WTC11 (cell line): ENCODE measurements around the gene SYT9.

Experiments used
- AR ChIP-seq: fragments of 250-450 bp; sonication (Bioruptor Pico); IDR thresholded peaks from 2 replicates; pipeline ENCODE4 v1.9.0; 2021; ENCODE audit warnings: mild to moderate bottlenecking
- ATF2 ChIP-seq: sonication (generic); formaldehyde crosslinking; IDR thresholded peaks from 2 replicates; pipeline ENCODE4 v1.8.1; 2022; ENCODE audit warnings: low read depth, missing genetic modification reagents, borderline replicate concordance
- ATF6 ChIP-seq: sonication (generic); formaldehyde crosslinking; IDR thresholded peaks from 2 replicates; pipeline ENCODE4 v1.8.1; 2023; ENCODE audit warnings: mild to moderate bottlenecking, missing genetic modification reagents
- CTCF ChIP-seq: fragments of 200-600 bp; IDR thresholded peaks from 2 replicates; pipeline ENCODE4 v1.8.0; 2022; ENCODE audit warnings: antibody characterized with exemption
- FOXK1 ChIP-seq: sonication (generic); formaldehyde crosslinking; IDR thresholded peaks from 2 replicates; pipeline ENCODE4 v1.8.0; 2022; ENCODE audit warnings: mild to moderate bottlenecking, moderate library complexity, missing genetic modification reagents
- HMGXB4 ChIP-seq: sonication (generic); formaldehyde crosslinking; IDR thresholded peaks from 2 replicates; pipeline ENCODE4 v1.8.1; 2023; ENCODE audit warnings: mild to moderate bottlenecking, moderate library complexity, missing genetic modification reagents
- JUN ChIP-seq: sonication (generic); formaldehyde crosslinking; IDR thresholded peaks from 2 replicates; pipeline ENCODE4 v1.8.0; 2023; ENCODE audit warnings: mild to moderate bottlenecking, missing genetic modification reagents
- MAX ChIP-seq: sonication (generic); formaldehyde crosslinking; IDR thresholded peaks from 2 replicates; pipeline ENCODE4 v1.8.0; 2022; ENCODE audit warnings: mild to moderate bottlenecking, missing genetic modification reagents
- MLX ChIP-seq: sonication (generic); formaldehyde crosslinking; IDR thresholded peaks from 2 replicates; pipeline ENCODE4 v1.8.1; 2023; ENCODE audit warnings: mild to moderate bottlenecking, missing genetic modification reagents, moderate library complexity
- NFYB ChIP-seq: sonication (generic); formaldehyde crosslinking; conservative IDR thresholded peaks from 2 replicates; pipeline ENCODE4 v1.8.0; 2022; ENCODE audit warnings: low read depth, missing genetic modification reagents
- SMAD3 ChIP-seq: sonication (generic); formaldehyde crosslinking; IDR thresholded peaks from 2 replicates; pipeline ENCODE4 v1.8.0; 2022; ENCODE audit warnings: missing genetic modification reagents, mild to moderate bottlenecking, borderline replicate concordance
- TEAD1 ChIP-seq: sonication (generic); formaldehyde crosslinking; IDR thresholded peaks from 2 replicates; pipeline ENCODE4 v1.8.0; 2022; ENCODE audit warnings: mild to moderate bottlenecking, missing genetic modification reagents
- TEAD4 ChIP-seq: sonication (generic); formaldehyde crosslinking; IDR thresholded peaks from 2 replicates; pipeline ENCODE4 v1.8.0; 2022; ENCODE audit warnings: mild to moderate bottlenecking, missing genetic modification reagents
- ZNF121 ChIP-seq: sonication (generic); formaldehyde crosslinking; IDR thresholded peaks from 2 replicates; pipeline ENCODE4 v1.8.0; 2023; ENCODE audit warnings: missing genetic modification reagents

GRCh38 chr11:7501251-7501650 is 249.5 kb downstream of the SYT9 start:
- TF ChIP-seq MAX (CRISPR knock-in tag): no peak
- no peak for TF ChIP-seq ATF2
- TF ChIP-seq ZNF121 (CRISPR knock-in tag): no peak
- TF ChIP-seq HMGXB4 (CRISPR knock-in tag): no peak
- no peak for TF ChIP-seq CTCF
- TF ChIP-seq ATF6 (CRISPR knock-in tag): no peak
- no peak for TF ChIP-seq FOXK1 (CRISPR knock-in tag)
- no peak for TF ChIP-seq TEAD4 (CRISPR knock-in tag)
- TF ChIP-seq AR (CRISPR knock-in tag): no peak
- TF ChIP-seq TEAD1 (CRISPR knock-in tag): no peak
- TF ChIP-seq JUN (CRISPR knock-in tag): no peak
- TF ChIP-seq MLX (CRISPR knock-in tag): no peak
- TF ChIP-seq NFYB (CRISPR knock-in tag): no peak
- no peak for TF ChIP-seq SMAD3 (CRISPR knock-in tag)
